NCI-H446 treated with DMSO at 0.1 percent for 48 hours (cell line): ENCODE data around the gene CDKAL1.
"Not testable (repeated sequence)": the region's sequence is repeated elsewhere in the genome, so short reads cannot be mapped to it uniquely, and the experiment has no call there.

Experiments
- DNase-seq: peaks from one replicate; lab custom pipeline; 2025; lab: John Stamatoyannopoulos, UW

The CDKAL1 gene

GRCh38 chr6:21074484-21074883 lies 540.2 kb downstream of the CDKAL1 start:
- DNase-seq: no peak

- DNase-seq: no peak
These were observed 541.7 kb downstream of the CDKAL1 start for GRCh38 chr6:21075986-21076385.

GRCh38 chr6:21078497-21078896 lies 544.2 kb downstream of the CDKAL1 start:
- no peak for DNase-seq

- DNase-seq: no peak
These were observed 545.3 kb downstream of the CDKAL1 start for GRCh38 chr6:21079468-21080048.

- DNase-seq: no peak
These were observed 546.0 kb downstream of the CDKAL1 start for GRCh38 chr6:21080221-21080620.

GRCh38 chr6:21082091-21082490 lies 547.8 kb downstream of the CDKAL1 start:
- no peak for DNase-seq

- no peak for DNase-seq
These were observed 549.5 kb downstream of the CDKAL1 start for GRCh38 chr6:21083708-21084107.

- DNase-seq: no peak
These were observed 550.4 kb downstream of the CDKAL1 start for GRCh38 chr6:21084656-21085055.

- DNase-seq: no peak
These were observed 551.0 kb downstream of the CDKAL1 start for GRCh38 chr6:21085211-21085610.

GRCh38 chr6:21085643-21086042 lies 551.4 kb downstream of the CDKAL1 start:
- DNase-seq: no peak

GRCh38 chr6:21087188-21087587 lies 552.9 kb downstream of the CDKAL1 start:
- DNase-seq: no peak

- DNase-seq: no peak
These were observed 557.2 kb downstream of the CDKAL1 start for GRCh38 chr6:21091411-21091810.

- DNase-seq: not testable (repeated sequence)
These were observed 558.0 kb downstream of the CDKAL1 start for GRCh38 chr6:21092231-21092772.

- no peak for DNase-seq
These were observed 561.2 kb downstream of the CDKAL1 start for GRCh38 chr6:21095462-21095861.

GRCh38 chr6:21098134-21098533 lies 563.9 kb downstream of the CDKAL1 start:
- DNase-seq: no peak

- DNase-seq: no peak
These were observed 564.5 kb downstream of the CDKAL1 start for GRCh38 chr6:21098744-21099143.

- no peak for DNase-seq
These were observed 565.4 kb downstream of the CDKAL1 start for GRCh38 chr6:21099338-21100314.

- DNase-seq: no peak
These were observed 566.7 kb downstream of the CDKAL1 start for GRCh38 chr6:21100991-21101390.

- no peak for DNase-seq
These were observed 567.4 kb downstream of the CDKAL1 start for GRCh38 chr6:21101694-21102093.

GRCh38 chr6:21102201-21102600 lies 567.9 kb downstream of the CDKAL1 start:
- DNase-seq: no peak

GRCh38 chr6:21102624-21103023 lies 568.4 kb downstream of the CDKAL1 start:
- DNase-seq: no peak

GRCh38 chr6:21103626-21104224 lies 569.5 kb downstream of the CDKAL1 start:
- no peak for DNase-seq

GRCh38 chr6:21104288-21104687 lies 570.0 kb downstream of the CDKAL1 start:
- DNase-seq: no peak
